Loucy (cell line): ENCODE data around the gene TCF19.

Experiments
- CTCF ChIP-seq: fragments of 200-600 bp; sonication (generic); conservative IDR thresholded peaks from 2 replicates; pipeline ENCODE4 v1.5.1; 2014; ENCODE audit warnings: mild to moderate bottlenecking, antibody characterized with exemption, low read length
- EZH2phosphoT487 ChIP-seq: fragments of 200-600 bp; IDR thresholded peaks from 2 replicates; pipeline ENCODE4 v1.6.1; 2018; ENCODE audit warnings: antibody characterized with exemption, mild to moderate bottlenecking, moderate library complexity, borderline replicate concordance

- TF ChIP-seq EZH2phosphoT487 (no peak), CTCF (no peak)
Observed at GRCh38 chr6:31121131-31121790, 37.1 kb upstream of the TCF19 start.
